Stimulated activated CD4-positive, alpha-beta T cell treated with anti-CD3 and anti-CD28 coated beads, TNF-alpha, amount 100 ng/mL, for 1 hour (primary cell): ENCODE measurements around the gene MAGEA11.
"Not testable (repeated sequence)": the region's sequence is repeated elsewhere in the genome, so short reads cannot be mapped to it uniquely, and the experiment has no call there.

ENCODE experiments used
- DNase-seq, 3 donors: peaks; one replicate each; pipeline ENCODE4 v3.0.0-alpha.2; 2020; ENCODE audit warnings: low read depth in 3 of 3, low spot score in 1 of 3

The MAGEA11 gene

GRCh38 chrX:149716632-149717031 is 4.8 kb downstream of the MAGEA11 start:
- no peak for DNase-seq

GRCh38 chrX:149717803-149718202 is 5.9 kb downstream of the MAGEA11 start:
- no peak for DNase-seq

GRCh38 chrX:149718757-149719156 is 6.9 kb downstream of the MAGEA11 start:
- no peak for DNase-seq

GRCh38 chrX:149720021-149720689 is 8.3 kb downstream of the MAGEA11 start:
- no peak for DNase-seq

GRCh38 chrX:149721241-149721640 is 9.4 kb downstream of the MAGEA11 start:
- not testable (repeated sequence) for DNase-seq

- no peak for DNase-seq
Observed at GRCh38 chrX:149721778-149722177, 9.9 kb downstream of the MAGEA11 start.

- DNase-seq, result not testable (repeated sequence)
Observed at GRCh38 chrX:149723583-149724118, 11.8 kb downstream of the MAGEA11 start.

GRCh38 chrX:149727308-149727707 is 15.4 kb downstream of the MAGEA11 start:
- not testable (repeated sequence) for DNase-seq

- DNase-seq, result not testable (repeated sequence)
Observed at GRCh38 chrX:149742269-149742668, 30.4 kb downstream of the MAGEA11 start.

- not testable (repeated sequence) for DNase-seq
Observed at GRCh38 chrX:149746390-149747007, 34.6 kb downstream of the MAGEA11 start.

- DNase-seq, result no peak
Observed at GRCh38 chrX:149757206-149758067, 45.6 kb downstream of the MAGEA11 start.

GRCh38 chrX:149758068-149758714 is 46.3 kb downstream of the MAGEA11 start:
- no peak for DNase-seq

GRCh38 chrX:149758715-149759078 is 46.8 kb downstream of the MAGEA11 start:
- not testable (repeated sequence) for DNase-seq

- DNase-seq, result no peak
Observed at GRCh38 chrX:149759824-149760223, 48.0 kb downstream of the MAGEA11 start.

- DNase-seq, result no peak
Observed at GRCh38 chrX:149760965-149761364, 49.1 kb downstream of the MAGEA11 start.

- DNase-seq, result not testable (repeated sequence)
Observed at GRCh38 chrX:149761858-149762674, 50.2 kb downstream of the MAGEA11 start.

GRCh38 chrX:149762696-149763614 is 51.1 kb downstream of the MAGEA11 start:
- DNase-seq, result no peak
